CD4-positive, alpha-beta T cell treated with Interleukin-21 for 1 hour (primary cell): ENCODE results near the gene ATP5F1D.

Experiments
- DNase-seq: peaks from one replicate; pipeline ENCODE4 v3.0.0-alpha.2; 2020

The ATP5F1D gene

DNA sequence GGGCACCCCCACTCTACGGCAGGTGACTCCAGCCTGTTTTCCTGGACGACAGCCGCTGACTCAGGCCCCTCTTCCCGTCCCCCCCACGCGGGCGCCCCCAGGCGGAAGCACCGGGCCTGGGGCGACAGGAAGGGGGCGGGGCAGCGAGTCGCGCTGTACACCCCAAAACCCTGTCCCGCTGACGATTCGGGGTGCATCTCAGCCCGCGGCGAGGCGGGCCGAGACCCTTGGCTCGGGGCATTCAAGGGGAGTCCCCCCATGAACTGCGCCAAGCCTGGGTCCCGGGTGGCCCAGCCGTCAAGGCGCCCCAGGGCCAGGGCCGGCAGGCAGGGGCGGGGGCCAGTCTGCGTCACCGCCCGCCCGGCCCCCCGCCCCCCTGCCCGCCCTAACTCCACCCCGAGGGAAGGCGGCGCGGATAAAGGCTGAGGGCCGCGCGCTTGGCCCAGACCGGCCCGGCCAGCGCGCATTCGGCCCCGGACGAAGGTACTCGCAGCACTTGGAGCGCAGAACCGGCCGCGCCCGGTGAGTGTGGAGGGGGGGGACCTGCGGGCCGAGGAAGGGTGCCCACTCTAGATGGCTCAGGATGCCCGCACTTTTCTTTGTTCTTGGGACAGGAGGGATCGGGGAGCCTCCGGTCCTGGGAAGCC lies 6.7 kb downstream of the ATP5F1D start, which contains the start of gene MIDN:
MIDN (plus strand) TSS at position 445 of the 647 bp plus-strand sequence. CDS start 1,714 bp downstream, outside the sequence.
- peak; percentile 82 for DNase-seq

- DNase-seq, result peak; percentile 88
Observed at GRCh38 chr19:1248786-1249297, 7.3 kb downstream of the ATP5F1D start.

DNA sequence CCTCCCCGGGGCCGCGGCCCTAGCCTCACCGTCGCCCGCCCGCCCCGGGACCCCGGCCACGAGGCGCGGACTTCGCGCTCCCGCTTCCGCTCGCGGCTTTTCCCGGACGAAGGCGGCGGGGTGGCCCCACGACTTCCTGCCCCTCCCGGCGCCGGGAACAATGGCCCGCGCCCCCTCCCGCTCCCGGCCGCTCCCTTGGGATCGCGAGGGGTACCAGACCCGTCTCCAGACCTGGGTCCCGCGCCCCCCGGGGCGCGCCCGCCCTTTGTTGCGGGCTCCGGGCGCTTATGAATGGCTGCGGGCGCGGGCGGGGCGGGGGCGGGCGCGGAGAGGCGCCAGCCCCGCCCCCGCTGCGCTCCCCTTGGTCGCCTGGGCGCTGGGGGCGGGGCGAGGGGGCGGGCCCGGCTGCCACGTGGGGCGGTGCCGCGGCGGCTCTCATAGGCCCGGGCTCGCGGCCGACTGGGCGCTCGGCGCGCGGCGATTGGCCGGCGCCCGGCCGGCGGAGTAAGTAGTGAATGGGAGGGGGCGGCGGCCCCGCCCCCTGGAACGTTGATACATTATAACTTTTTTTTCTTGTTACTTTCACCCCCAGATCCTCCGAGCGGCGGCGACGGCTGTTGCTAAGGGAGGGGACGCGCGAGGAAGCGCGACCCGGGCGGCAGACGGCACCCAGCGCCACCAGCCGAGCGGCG lies 7.9 kb downstream of the ATP5F1D start:
- peak; percentile 94 for DNase-seq

DNA sequence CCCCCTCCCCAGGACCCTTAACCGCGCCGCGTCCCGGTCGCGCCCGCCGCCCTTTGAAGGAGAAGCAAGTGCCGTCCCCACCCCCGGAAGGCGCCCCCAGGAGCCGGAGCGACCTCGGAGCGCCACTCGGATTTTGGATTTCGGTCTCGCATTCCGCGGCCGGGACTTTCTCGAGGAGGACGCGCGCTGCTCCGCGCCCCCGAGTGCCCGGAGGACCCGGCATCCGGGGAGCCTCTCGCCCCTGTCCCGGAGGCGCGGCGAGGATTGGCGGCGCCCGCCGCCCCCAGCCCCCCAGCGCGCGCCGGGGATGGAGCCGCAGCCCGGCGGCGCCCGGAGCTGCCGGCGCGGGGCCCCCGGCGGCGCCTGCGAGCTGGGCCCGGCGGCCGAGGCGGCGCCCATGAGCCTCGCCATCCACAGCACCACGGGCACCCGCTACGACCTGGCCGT lies 8.5 kb downstream of the ATP5F1D start:
- no peak for DNase-seq

DNA sequence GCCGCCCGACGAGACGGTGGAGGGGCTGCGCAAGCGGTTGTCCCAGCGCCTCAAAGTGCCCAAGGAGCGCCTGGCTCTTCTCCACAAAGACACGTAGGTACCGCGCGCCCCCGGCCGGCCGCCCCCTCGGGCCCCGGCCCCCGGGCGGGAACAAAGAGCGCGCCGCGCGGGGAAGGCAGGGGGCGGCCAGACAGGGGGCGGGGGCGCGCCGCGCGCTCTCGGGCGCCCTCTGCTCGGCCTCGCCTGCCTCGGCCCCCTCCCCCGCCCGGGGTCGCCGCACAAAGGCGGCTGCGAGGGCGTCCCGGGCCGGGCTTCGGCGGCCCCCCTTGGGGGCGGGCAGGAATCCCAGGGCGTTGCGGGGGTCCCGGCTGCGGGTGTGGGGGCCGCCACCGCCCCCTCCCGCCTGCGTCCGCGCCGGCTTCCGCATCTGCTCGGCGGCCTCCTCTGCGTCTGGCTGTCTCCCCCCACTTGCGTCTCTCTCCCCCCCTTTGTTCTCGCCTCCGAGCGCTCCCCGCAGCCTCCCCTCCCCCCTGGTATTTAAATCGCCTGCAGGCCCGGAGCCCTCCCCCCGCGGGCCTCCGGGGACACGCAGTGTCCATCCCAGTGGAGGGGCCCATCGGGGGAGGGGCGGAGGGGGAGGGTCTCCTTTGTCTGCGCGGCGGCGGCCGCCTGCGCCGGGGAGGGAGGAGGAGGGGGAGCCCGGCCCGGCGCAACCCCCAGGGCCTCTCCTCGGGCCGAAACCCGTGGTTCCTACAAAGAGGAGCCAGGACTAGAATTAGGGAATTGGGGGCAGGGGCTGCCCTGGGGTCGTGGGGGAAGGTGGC lies 9.1 kb downstream of the ATP5F1D start:
- peak; percentile 71 for DNase-seq

DNA sequence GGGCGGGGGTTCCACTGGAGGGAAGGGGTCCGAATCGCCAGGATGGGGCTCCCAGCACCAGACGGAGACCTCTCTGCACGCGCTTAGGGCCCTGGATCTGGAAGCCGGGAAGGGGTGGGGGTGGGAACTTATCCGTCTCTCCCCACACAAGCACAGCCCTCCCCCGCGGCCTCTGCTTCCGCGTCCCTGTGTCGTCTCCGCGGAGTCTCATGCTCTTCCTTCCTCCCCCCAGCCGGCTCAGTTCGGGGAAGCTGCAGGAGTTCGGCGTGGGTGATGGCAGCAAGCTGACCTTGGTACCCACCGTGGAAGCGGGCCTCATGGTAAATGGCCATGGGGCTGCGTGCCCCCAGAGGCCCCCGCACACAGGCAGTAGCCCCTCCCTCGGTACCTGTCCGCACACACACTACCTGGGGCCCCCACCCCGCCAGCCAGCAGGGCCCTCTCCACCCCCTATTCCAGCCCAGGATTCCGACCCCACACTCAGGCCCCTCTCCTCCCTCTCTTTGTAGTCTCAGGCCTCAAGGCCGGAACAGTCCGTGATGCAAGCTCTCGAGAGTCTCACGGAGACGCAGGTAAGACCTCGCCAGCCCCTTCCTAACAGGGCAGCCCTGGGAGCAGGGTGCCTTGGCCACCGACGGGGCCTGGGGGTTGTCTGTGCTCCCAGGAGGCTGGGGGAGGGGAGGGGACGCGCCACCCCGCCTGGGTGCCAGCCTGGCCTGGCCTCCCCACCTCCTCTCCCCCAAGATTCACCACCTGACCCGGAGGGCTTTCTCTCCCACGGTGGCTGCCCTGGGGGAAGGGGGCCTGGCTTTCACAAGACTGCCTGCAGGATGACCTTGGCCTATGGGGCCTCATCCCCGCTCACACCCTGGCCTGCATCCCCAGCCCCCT lies 10.0 kb downstream of the ATP5F1D start:
- DNase-seq, result peak; percentile 69

DNA sequence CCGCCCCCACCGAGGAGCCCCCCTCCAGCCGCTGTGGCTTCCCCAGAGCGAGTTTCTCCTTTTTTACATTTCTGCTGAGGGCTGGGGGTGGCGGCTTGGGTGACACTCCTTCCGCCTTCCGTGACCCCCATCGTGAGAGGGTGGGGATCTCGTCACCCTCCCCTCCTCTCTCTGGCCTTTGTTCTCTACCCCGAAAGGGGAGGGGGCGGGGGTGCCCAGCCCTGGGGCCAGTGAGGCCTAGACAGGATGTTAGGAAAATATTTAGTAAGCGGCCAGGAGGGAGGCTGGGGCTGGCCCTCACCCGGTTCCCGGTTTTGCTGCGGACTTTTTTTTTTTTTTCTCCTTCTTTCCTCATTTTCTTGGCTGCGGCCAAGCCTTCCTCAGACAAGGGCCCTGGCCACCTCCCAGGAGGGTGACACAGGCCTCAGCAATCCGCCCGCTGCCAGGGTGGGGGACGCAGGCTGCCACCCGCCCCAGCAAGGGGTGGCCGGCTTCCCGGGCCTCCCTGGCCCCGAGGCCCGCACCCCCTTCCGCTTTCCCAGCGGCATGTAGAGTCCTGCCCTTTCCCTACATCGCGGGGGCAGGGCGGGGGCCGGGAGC lies 10.8 kb downstream of the ATP5F1D start:
- DNase-seq, result peak; percentile 86

DNA sequence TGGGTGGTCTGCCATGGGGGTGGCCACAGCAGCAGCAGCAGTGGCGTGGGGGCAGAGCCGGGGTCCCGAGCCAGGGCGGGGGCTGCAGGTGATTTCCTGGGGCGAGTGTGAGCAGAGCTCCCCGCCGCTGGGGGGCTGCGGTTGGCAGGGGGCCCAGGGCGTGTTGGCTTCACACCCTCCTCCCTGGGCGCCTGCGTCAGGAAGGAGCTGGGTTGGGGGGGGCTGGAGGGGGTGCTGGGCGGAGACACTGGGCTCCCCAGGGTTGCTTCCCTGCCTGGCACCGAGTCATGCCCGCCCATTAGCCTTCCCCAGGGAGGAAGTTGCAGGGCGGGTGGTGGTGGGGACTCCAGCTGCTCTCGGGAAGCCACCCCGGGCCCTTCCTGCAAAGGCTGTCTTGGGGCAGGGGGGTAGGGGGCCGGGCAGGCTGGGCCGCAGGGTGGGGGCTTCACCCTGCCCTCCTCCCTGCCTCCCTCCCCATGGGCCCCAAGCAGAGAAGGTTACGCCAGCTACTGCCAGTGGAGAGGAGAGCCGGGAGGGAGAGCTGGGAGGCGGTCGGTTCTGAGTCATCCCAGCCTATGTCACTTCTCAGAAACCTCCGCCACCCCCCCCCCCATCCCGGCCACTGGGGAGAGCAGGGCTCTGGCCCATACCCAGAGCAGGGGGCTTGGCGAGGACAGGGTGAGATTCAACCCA lies 11.4 kb downstream of the ATP5F1D start:
- DNase-seq, result peak; percentile 86

DNA sequence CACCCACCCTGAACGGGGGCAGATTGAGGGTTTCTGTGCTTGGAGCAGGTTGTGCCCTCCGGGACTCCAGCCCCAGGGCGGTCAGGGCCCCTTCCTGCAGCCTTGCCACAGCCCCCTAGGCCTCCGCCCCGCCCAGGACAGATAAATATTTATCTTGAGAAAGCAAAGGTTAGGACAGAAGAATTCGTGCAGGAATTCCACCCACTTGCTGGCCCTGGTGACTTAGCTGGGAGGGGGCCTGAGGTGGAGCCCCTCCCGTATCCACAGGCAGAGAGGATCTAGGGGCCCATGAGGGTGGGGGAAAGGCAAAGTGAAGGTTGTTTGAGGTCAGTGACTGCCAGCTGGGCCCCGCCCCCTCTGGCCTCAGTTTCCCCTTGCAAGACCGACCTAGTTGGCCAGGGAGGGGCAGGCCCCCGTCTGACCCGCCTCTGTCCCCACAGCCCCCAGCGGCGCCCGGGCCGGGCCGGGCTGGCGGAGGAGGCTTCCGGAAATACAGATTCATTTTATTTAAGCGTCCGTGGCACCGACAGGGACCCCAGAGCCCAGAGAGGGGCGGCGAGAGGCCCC lies 12.0 kb downstream of the ATP5F1D start:
- DNase-seq, result no peak

- no peak for DNase-seq
Observed at GRCh38 chr19:1254081-1254527, 12.6 kb downstream of the ATP5F1D start.

DNA sequence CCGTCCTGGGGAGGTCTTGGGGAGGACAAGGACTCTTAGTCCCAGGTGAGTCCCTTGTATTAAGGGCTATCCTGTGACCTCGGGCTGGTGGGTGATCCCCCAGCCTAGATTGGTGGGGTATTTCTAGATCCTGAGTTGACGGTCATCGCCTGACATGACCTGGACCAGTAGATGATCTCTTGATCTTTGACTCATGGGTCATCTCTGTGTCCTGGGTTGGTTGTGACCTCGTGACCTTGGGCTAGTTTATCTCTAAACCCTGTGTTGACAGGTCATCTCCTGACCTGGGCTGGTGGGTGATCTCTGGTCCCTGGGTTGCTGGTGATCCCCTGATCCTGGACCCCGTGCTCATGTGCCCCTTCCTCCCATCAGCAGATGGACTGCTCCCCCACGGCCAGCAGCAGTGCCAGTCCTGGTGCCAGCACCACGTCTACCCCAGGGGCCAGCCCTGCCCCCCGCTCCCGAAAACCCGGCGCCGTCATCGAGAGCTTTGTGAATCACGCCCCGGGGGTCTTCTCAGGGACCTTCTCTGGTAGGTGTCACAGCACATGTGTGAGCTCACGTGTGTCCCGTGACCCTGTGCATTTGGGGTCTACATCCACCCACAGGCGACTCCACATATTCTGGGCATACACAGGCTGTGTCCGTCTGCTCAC lies 13.1 kb downstream of the ATP5F1D start:
- peak; percentile 13 for DNase-seq

DNA sequence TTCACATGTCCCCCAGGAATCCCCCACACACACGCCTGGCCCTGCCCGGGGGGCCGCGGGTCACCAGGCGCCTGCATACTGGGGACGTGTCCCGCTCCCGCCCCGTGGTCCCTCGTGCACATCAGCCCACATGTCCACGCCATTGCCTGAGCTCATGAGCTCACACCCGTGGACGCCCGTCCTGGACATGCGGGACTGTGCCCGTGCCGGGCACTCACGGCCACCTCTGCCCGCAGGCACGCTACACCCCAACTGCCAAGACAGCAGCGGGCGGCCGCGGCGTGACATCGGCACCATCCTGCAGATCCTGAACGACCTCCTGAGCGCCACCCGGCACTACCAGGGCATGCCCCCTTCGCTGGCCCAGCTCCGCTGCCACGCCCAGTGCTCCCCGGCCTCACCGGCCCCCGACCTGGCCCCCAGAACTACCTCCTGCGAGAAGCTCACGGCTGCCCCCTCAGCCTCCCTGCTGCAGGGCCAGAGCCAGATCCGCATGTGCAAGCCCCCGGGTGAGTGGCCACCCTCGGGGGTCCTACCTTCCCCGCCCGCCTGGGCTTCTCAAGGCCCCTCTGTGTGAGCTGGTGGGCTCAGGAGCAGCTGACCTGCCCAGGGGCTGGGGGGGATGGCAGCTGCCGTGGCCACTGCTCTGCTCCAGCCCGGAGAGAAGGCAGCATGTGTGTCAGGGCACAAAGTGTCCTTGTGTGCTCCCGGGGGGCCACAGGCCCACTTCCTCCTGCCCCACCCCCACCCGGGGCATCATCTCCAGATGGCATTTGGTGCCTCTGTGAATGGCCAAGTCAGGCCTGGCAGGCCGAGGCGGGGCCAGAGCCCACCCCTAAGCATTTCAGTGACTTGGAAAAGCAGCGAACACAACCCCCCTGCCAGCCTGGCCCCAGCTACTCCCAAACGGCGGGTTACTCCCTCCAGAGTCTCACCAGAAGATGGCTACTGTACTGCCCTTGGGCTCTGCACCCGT lies 13.9 kb downstream of the ATP5F1D start:
- DNase-seq, result peak; percentile 17

DNA sequence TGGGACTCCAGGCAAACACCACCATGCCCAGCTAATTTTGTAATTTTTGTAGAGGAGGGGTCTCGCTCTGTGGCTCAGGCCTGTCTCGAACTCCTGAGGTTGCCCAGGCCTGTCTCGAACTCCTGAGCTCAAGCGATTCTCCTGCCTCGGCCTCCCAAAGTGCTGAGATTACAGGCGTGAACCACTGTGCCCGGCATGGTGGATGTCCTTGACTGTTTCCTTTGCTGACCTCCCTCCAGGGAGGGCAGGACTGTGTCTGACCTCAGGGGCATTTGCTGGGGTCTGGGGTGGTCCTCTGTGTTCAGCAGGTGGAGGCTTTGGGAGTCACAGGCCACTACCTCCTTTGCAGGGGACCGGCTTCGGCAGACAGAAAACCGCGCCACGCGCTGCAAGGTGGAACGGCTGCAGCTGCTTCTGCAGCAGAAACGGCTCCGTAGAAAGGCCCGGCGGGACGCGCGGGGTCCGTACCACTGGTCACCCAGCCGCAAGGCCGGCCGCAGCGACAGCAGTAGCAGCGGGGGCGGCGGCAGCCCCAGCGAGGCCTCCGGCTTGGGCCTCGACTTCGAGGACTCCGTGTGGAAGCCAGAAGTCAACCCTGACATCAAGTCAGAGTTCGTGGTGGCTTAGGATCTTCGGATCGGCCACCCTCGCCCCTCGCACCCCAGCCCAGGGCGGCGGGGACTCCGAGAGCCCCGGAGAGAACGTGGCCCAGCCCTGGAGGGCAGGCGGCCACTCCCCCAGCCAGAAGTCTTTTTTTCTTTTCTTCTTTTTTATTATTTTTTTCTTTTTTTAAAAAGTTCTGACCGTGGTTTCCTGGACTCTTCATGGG lies 15.3 kb downstream of the ATP5F1D start:
- peak; percentile 19 for DNase-seq

DNA sequence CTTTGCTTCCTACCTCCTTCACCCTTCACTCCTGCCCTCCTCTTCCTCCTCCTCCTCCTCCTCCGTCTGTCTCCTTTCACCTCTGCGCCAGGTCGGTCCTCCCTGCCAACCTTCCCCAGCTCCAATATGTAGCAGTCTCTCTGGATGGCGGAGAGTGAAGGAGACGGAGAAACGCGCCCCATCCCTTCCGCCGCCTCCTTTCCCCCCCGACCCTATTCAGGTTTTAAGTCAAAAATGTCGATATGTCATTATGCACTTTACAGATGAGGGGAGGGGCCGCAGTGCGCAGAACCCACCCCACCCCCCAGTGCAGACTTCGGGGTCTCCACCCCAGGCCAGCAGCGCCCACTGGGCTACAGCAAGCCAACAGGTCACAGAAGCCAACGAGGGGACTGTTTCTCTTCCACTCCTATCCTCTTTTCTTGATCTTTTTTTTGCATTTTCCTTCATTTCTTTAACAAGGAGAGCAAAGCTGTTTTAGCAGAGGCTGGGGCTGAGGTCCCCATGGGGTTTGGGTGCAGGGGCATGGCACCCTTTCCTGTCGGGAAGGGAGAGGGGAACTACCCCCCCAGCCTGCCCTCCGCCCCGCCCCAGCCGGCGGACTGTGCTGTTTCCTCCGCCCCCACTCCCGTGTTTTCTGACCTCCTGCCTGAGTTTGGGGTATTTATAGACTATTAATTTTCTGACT lies 16.1 kb downstream of the ATP5F1D start:
- DNase-seq, result peak; percentile 25

DNA sequence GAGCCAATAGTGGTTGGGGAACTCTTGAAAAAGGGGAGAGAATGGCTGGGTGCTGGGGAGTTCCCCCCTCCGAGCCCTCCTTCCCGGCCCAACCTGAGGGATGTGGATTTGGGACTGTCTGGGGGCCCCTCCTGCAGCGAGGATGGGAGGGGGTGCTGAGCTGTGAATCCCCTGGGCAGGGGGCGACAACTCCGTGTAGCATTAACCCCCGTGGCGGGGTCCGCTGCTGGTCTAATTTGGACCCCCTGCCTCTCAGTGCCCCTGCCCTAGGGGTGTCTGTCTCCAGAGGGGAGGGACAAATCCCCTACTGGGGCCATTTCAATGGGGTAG lies 16.6 kb downstream of the ATP5F1D start:
- no peak for DNase-seq

- DNase-seq, result no peak
Observed at GRCh38 chr19:1258707-1259205, 17.2 kb downstream of the ATP5F1D start.

DNA sequence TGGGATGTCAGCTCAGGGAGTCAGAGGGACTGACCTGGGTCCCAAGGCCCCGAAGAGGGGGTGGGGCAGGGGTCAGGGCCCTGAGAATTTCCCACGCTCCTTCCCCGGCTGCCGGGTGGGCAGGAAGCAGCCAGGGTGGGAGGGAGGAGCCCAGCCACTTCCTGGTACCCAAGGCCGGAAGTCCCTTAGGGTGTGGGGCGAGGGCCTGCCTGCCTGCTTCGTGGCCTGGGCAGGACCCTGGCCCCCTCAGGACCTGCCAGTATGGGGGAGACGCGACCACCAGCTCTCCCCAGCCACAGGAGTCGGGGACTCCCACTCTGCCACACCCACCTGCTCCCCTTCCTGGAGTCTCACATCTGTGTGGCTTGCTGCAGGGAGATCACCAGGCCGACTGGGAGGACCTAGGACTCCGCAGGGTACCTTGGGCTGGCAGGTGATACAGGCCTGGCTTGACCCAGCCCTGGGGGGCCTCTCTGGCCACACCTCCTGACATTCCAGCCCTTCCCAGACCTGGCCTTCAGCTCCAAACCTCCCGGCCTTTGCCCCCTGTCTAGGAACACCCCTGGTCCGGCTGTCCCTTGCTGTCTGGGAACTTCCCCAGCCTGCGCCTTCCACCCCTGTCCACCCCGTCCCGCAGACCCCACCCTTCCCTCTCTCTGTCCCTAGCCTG lies 17.8 kb downstream of the ATP5F1D start:
- DNase-seq, result peak; percentile 86
